D721Med (cell line): ENCODE measurements around the gene VPS16.

Source experiments
- DNase-seq: peaks from one replicate; pipeline ENCODE4 v3.0.0; 2011; ENCODE audit warnings: low spot score; ENCODE audit not compliant: insufficient read length
- FAIRE-seq: peaks from 2 replicates; lab custom pipeline; 2011; peaks lifted over from hg19 to GRCh38; lab: Jason Lieb, UNC
- TF ChIP-seq, protein P1 (sequence below): IDR thresholded peaks from 2 replicates; pipeline ENCODE4 v1.5.1; 2012; ENCODE audit warnings: mild to moderate bottlenecking, control low read depth; ENCODE audit not compliant: insufficient read depth; ENCODE audit errors: missing control alignments

VPS16 gene

DNA sequence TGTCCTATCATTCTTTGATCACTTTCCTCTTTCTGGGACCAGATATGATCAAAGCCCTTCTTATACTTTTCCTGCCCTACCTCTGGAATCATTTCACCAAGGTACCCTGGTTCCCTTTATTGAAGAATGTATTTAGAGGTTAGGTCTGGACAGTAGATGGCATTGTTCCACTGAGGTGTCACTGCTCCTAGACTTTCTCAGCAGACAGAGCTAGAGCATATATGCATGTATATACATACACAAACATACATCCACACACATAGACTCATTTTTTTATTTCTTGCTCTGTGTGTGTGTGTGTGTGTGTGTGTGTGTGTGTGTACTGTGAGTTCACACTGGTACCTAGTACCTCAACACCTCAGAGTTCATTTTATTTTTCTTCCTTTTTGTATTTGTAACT is 73.6 kb downstream of the VPS16 start:
- DNase-seq (no peak), FAIRE-seq (no peak)
- TF ChIP-seq, protein P1, sequence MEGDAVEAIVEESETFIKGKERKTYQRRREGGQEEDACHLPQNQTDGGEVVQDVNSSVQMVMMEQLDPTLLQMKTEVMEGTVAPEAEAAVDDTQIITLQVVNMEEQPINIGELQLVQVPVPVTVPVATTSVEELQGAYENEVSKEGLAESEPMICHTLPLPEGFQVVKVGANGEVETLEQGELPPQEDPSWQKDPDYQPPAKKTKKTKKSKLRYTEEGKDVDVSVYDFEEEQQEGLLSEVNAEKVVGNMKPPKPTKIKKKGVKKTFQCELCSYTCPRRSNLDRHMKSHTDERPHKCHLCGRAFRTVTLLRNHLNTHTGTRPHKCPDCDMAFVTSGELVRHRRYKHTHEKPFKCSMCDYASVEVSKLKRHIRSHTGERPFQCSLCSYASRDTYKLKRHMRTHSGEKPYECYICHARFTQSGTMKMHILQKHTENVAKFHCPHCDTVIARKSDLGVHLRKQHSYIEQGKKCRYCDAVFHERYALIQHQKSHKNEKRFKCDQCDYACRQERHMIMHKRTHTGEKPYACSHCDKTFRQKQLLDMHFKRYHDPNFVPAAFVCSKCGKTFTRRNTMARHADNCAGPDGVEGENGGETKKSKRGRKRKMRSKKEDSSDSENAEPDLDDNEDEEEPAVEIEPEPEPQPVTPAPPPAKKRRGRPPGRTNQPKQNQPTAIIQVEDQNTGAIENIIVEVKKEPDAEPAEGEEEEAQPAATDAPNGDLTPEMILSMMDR = peak; percentile 71
